ENCODE measurements around the gene RAET1G. TPM values are rescaled to one million over a fixed set of nuclear protein-coding genes. Genes with fewer than 3 reads are reported as not detected.
"Not testable (repeated sequence)": the region's sequence is repeated elsewhere in the genome, so short reads cannot be mapped to it uniquely, and the experiment has no call there.

The RAET1G gene
- polyA plus RNA-seq, 1 donor, result 0.28 TPM

GRCh38 chr6:149924206-149924932 is 1.4 kb upstream of the RAET1G start:
- Histone ChIP-seq H3K4me1 (ENCODE audit: control insufficient read depth, insufficient read depth, low read length) (peaks cover 16% of the 10 kb centered on the region), H3K27ac (ENCODE audit: low read length) (no peak overlapping the region), H3K27me3 (ENCODE audit: control insufficient read depth, insufficient read depth, low read length) (peaks cover 54% of the 10 kb centered on the region), H3K4me3 (ENCODE audit: low read length) (no peak overlapping the region), H3K9me3 (ENCODE audit: control insufficient read depth, low read depth, low read length) (no peaks in the 10 kb centered on the region), H3K36me3 (ENCODE audit: control insufficient read depth, insufficient read depth, low read length) (no peaks in the 10 kb centered on the region)
- no CpG with 5 or more reads among the region's 9 CpGs for WGBS (ENCODE audit: insufficient coverage, low lambda C conversion rate)
- no peak for DNase-seq

GRCh38 chr6:149923327-149923986 is 536 bp upstream of the RAET1G start:
- DNase-seq, result no peak
- no peaks in the 10 kb centered on the region for H3K9me3 ChIP-seq (ENCODE audit: control insufficient read depth, low read depth, low read length)
- WGBS (ENCODE audit: insufficient coverage, low lambda C conversion rate), result no CpG with 5 or more reads among the region's 33 CpGs
- peaks cover 48% of the 10 kb centered on the region for H3K27me3 ChIP-seq (ENCODE audit: control insufficient read depth, insufficient read depth, low read length)
- H3K4me1 ChIP-seq (ENCODE audit: control insufficient read depth, insufficient read depth, low read length), result peaks cover 16% of the 10 kb centered on the region
- H3K4me3 ChIP-seq (ENCODE audit: low read length), result peak overlapping the region; percentile 45
- H3K36me3 ChIP-seq (ENCODE audit: control insufficient read depth, insufficient read depth, low read length), result no peaks in the 10 kb centered on the region
- H3K27ac ChIP-seq (ENCODE audit: low read length), result no peak overlapping the region

- no CpG with 5 or more reads among the region's 5 CpGs for WGBS (ENCODE audit: insufficient coverage, low lambda C conversion rate)
These were observed 830 bp downstream of the RAET1G start for GRCh38 chr6:149922091-149922490.

GRCh38 chr6:149921361-149921760 is 1.6 kb downstream of the RAET1G start:
- Histone ChIP-seq H3K27me3 (ENCODE audit: control insufficient read depth, insufficient read depth, low read length) (peaks cover 47% of the 10 kb centered on the region), H3K4me3 (ENCODE audit: low read length) (no peak overlapping the region), H3K27ac (ENCODE audit: low read length) (no peak overlapping the region), H3K36me3 (ENCODE audit: control insufficient read depth, insufficient read depth, low read length) (no peaks in the 10 kb centered on the region), H3K9me3 (ENCODE audit: control insufficient read depth, low read depth, low read length) (no peaks in the 10 kb centered on the region), H3K4me1 (ENCODE audit: control insufficient read depth, insufficient read depth, low read length) (peaks cover 16% of the 10 kb centered on the region)
- DNase-seq, result no peak
- WGBS (ENCODE audit: insufficient coverage, low lambda C conversion rate), result no CpG with 5 or more reads among the region's 6 CpGs

More at GRCh38 chr6:149922091-149922490, 830 bp downstream of the RAET1G start:
- H3K27me3 ChIP-seq (ENCODE audit: control insufficient read depth, insufficient read depth, low read length), result peaks cover 48% of the 10 kb centered on the region
- H3K9me3 ChIP-seq (ENCODE audit: control insufficient read depth, low read depth, low read length); H3K4me3 ChIP-seq (ENCODE audit: low read length); DNase-seq; H3K27ac ChIP-seq (ENCODE audit: low read length); H3K36me3 ChIP-seq (ENCODE audit: control insufficient read depth, insufficient read depth, low read length): not testable (repeated sequence)
- peaks cover 16% of the 10 kb centered on the region for H3K4me1 ChIP-seq (ENCODE audit: control insufficient read depth, insufficient read depth, low read length)

GRCh38 chr6:149919834-149920225 is 3.1 kb downstream of the RAET1G start:
- no peak for DNase-seq
- Histone ChIP-seq H3K4me3 (ENCODE audit: low read length) (no peak overlapping the region), H3K36me3 (ENCODE audit: control insufficient read depth, insufficient read depth, low read length) (no peaks in the 10 kb centered on the region), H3K27ac (ENCODE audit: low read length) (no peak overlapping the region), H3K27me3 (ENCODE audit: control insufficient read depth, insufficient read depth, low read length) (peaks cover 35% of the 10 kb centered on the region), H3K9me3 (ENCODE audit: control insufficient read depth, low read depth, low read length) (no peaks in the 10 kb centered on the region), H3K4me1 (ENCODE audit: control insufficient read depth, insufficient read depth, low read length) (peaks cover 14% of the 10 kb centered on the region)
- WGBS (ENCODE audit: insufficient coverage, low lambda C conversion rate), result no CpG with 5 or more reads among the region's 4 CpGs

- not testable (repeated sequence) for H3K4me3 ChIP-seq (ENCODE audit: low read length); H3K9me3 ChIP-seq (ENCODE audit: control insufficient read depth, low read depth, low read length); H3K36me3 ChIP-seq (ENCODE audit: control insufficient read depth, insufficient read depth, low read length); DNase-seq; H3K27ac ChIP-seq (ENCODE audit: low read length)
- Histone ChIP-seq H3K27me3 (ENCODE audit: control insufficient read depth, insufficient read depth, low read length) (peaks cover 30% of the 10 kb centered on the region), H3K4me1 (ENCODE audit: control insufficient read depth, insufficient read depth, low read length) (peaks cover 14% of the 10 kb centered on the region)
- WGBS (ENCODE audit: insufficient coverage, low lambda C conversion rate), result 100% methylated on average over 1 of the region's 11 CpGs
These were observed 3.6 kb downstream of the RAET1G start for GRCh38 chr6:149919126-149919833.

GRCh38 chr6:149918151-149918905 is 4.6 kb downstream of the RAET1G start:
- no peak for DNase-seq
- Histone ChIP-seq H3K27me3 (ENCODE audit: control insufficient read depth, insufficient read depth, low read length) (peaks cover 20% of the 10 kb centered on the region), H3K9me3 (ENCODE audit: control insufficient read depth, low read depth, low read length) (no peaks in the 10 kb centered on the region), H3K36me3 (ENCODE audit: control insufficient read depth, insufficient read depth, low read length) (no peaks in the 10 kb centered on the region), H3K4me3 (ENCODE audit: low read length) (no peak overlapping the region), H3K4me1 (ENCODE audit: control insufficient read depth, insufficient read depth, low read length) (peaks cover 9% of the 10 kb centered on the region), H3K27ac (ENCODE audit: low read length) (no peak overlapping the region)
- WGBS (ENCODE audit: insufficient coverage, low lambda C conversion rate), result no CpG with 5 or more reads among the region's 6 CpGs

- Histone ChIP-seq H3K4me3 (ENCODE audit: low read length) (no peak overlapping the region), H3K4me1 (ENCODE audit: control insufficient read depth, insufficient read depth, low read length) (peaks cover 6% of the 10 kb centered on the region), H3K27me3 (ENCODE audit: control insufficient read depth, insufficient read depth, low read length) (peaks cover 15% of the 10 kb centered on the region), H3K27ac (ENCODE audit: low read length) (no peak overlapping the region), H3K9me3 (ENCODE audit: control insufficient read depth, low read depth, low read length) (no peaks in the 10 kb centered on the region), H3K36me3 (ENCODE audit: control insufficient read depth, insufficient read depth, low read length) (no peaks in the 10 kb centered on the region)
- 100% methylated on average over 1 of the region's 2 CpGs for WGBS (ENCODE audit: insufficient coverage, low lambda C conversion rate)
- no peak for DNase-seq
These were observed 5.2 kb downstream of the RAET1G start for GRCh38 chr6:149917679-149918078.

- WGBS (ENCODE audit: insufficient coverage, low lambda C conversion rate), result no CpG with 5 or more reads among the region's 10 CpGs
- Histone ChIP-seq H3K27me3 (ENCODE audit: control insufficient read depth, insufficient read depth, low read length) (peaks cover under 1% of the 10 kb centered on the region), H3K36me3 (ENCODE audit: control insufficient read depth, insufficient read depth, low read length) (no peaks in the 10 kb centered on the region), H3K27ac (ENCODE audit: low read length) (no peak overlapping the region), H3K4me3 (ENCODE audit: low read length) (no peak overlapping the region), H3K4me1 (ENCODE audit: control insufficient read depth, insufficient read depth, low read length) (no peaks in the 10 kb centered on the region), H3K9me3 (ENCODE audit: control insufficient read depth, low read depth, low read length) (no peaks in the 10 kb centered on the region)
- DNase-seq, result no peak
These were observed 6.7 kb downstream of the RAET1G start for GRCh38 chr6:149915970-149916865.

All from large intestine (tissue), 3 donors.